HL-60 (cell line): ENCODE results near the gene KPNA1.

Experiments
- DNase-seq, 2 experiments: peaks; one replicate each; pipeline ENCODE4 v3.0.0-alpha.2; 2010 to 2020; ENCODE audit warnings: low read depth in 1 of 2, low spot score in 1 of 2
- H3K27ac ChIP-seq: fragments of 250-450 bp; sonication (Bioruptor Pico); replicated peaks from 2 replicates; pipeline ENCODE4 v1.5.1; 2020; ENCODE audit warnings: mild to moderate bottlenecking, moderate library complexity
- H3K27me3 ChIP-seq: fragments of 250-450 bp; sonication (Bioruptor Pico); 2 replicates; pipeline ENCODE4 v1.5.1; 2021; ENCODE audit warnings: mild to moderate bottlenecking, moderate library complexity; ENCODE audit not compliant: insufficient read depth, poor library complexity, severe bottlenecking
- H3K4me3 ChIP-seq: replicated peaks from 2 replicates; pipeline ENCODE4 v1.5.1; 2011; ENCODE audit warnings: mild to moderate bottlenecking, control low read depth, low read length; ENCODE audit not compliant: insufficient read depth
- CTCF ChIP-seq: IDR thresholded peaks from one replicate; pipeline ENCODE4 v1.5.1; 2011; ENCODE audit warnings: low read length, control low read depth, inconsistent platforms; ENCODE audit not compliant: insufficient read depth
- GABPA ChIP-seq: IDR thresholded peaks from 2 replicates; pipeline ENCODE4 v1.6.1; 2012; ENCODE audit warnings: low read depth
- POLR2AphosphoS5 ChIP-seq: IDR thresholded peaks from 2 replicates; pipeline ENCODE4 v1.6.1; 2012; ENCODE audit warnings: low read depth
- REST ChIP-seq: IDR thresholded peaks from 2 replicates; pipeline ENCODE4 v1.6.1; 2012; ENCODE audit warnings: low read depth; ENCODE audit not compliant: insufficient replicate concordance
- SPI1 ChIP-seq: IDR thresholded peaks from 2 replicates; pipeline ENCODE4 v1.6.1; 2012; ENCODE audit warnings: low read depth, mild to moderate bottlenecking, borderline replicate concordance

KPNA1 gene

GRCh38 chr3:122398920-122399319 lies 115.8 kb downstream of the KPNA1 start:
- Histone ChIP-seq H3K27ac (no peak overlapping the region), H3K4me3 (no peak overlapping the region), H3K27me3 (no peaks in the 10 kb centered on the region)
- TF ChIP-seq SPI1 (no peak), POLR2AphosphoS5 (no peak), CTCF (no peak), REST (no peak), GABPA (no peak)
- no peak for DNase-seq

GRCh38 chr3:122397201-122397600 lies 117.5 kb downstream of the KPNA1 start:
- H3K27me3 ChIP-seq, result no peaks in the 10 kb centered on the region

DNA sequence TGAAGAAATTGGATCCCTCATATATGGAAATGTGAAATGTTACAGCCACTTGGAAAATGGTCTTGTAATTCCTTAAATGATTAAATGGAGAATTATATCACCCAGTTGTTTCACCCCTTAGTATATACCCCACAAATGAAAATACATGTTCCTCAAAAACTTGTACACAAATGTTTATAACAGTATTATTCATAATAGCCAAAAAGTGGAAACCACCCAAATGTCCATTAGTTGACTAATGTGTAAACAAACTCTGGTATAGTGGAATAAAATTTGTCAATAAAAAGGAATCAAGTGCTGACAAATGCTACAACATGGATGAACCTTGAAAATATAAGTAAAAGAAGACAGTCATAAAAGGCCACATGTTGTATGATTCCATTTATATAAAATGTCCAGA lies 118.2 kb downstream of the KPNA1 start:
- H3K27ac ChIP-seq, result no peak overlapping the region
- no peak for TF ChIP-seq REST
- TF ChIP-seq CTCF, result no peak
- TF ChIP-seq SPI1, result no peak
- TF ChIP-seq POLR2AphosphoS5, result no peak
- no peak for DNase-seq

More at GRCh38 chr3:122397201-122397600, 117.5 kb downstream of the KPNA1 start:
- Histone ChIP-seq H3K4me3 (no peak overlapping the region), H3K27ac (no peak overlapping the region)
- TF ChIP-seq SPI1 (no peak), GABPA (no peak), REST (no peak), POLR2AphosphoS5 (no peak), CTCF (no peak)
- DNase-seq, result no peak

More for the DNA sequence above, 118.2 kb downstream of the KPNA1 start:
- Histone ChIP-seq H3K4me3 (no peak overlapping the region), H3K27me3 (no peaks in the 10 kb centered on the region)
